Suprapubic skin (tissue), 4 donors: ENCODE measurements around the gene ARHGAP27.

ENCODE experiments used
- CTCF ChIP-seq, 2 donors: fragments of 200-600 bp in 1 of 2; fragments of 450-650 bp in 1 of 2; sonication (generic) in 1 of 2; IDR thresholded peaks; one replicate each; pipeline ENCODE4 v1.5.1; 2016 to 2019; ENCODE audit warnings: antibody characterized with exemption in 2 of 2, mild to moderate bottlenecking in 1 of 2, moderate library complexity in 1 of 2
- POLR2A ChIP-seq, 2 donors: fragments of 450-650 bp; IDR thresholded peaks; one replicate each; pipeline ENCODE4 v1.6.1; 2017; ENCODE audit warnings: antibody characterized with exemption in 2 of 2, mild to moderate bottlenecking in 2 of 2, moderate library complexity in 2 of 2
- POLR2AphosphoS5 ChIP-seq, 3 donors: sonication (generic); formaldehyde crosslinking; IDR thresholded peaks; one replicate each; pipeline ENCODE4 v1.6.1; 2017; ENCODE audit warnings: antibody characterized with exemption in 3 of 3

- no peak for TF ChIP-seq CTCF (IDR thresholded peaks at IDR 0.05)
- TF ChIP-seq POLR2AphosphoS5 (IDR thresholded peaks at IDR 0.05), result no peak
- TF ChIP-seq POLR2A (IDR thresholded peaks at IDR 0.05), result no peak
These were observed 48.5 kb downstream of the ARHGAP27 start for GRCh38 chr17:45384047-45384788.
